Measurements from ENCODE around the gene FBXL22. TPM values are rescaled to one million over a fixed set of nuclear protein-coding genes. Genes with fewer than 3 reads are reported as not detected.

The FBXL22 gene
- total RNA-seq, 1 donor from 2014 or later, result 0.34 TPM

DNA sequence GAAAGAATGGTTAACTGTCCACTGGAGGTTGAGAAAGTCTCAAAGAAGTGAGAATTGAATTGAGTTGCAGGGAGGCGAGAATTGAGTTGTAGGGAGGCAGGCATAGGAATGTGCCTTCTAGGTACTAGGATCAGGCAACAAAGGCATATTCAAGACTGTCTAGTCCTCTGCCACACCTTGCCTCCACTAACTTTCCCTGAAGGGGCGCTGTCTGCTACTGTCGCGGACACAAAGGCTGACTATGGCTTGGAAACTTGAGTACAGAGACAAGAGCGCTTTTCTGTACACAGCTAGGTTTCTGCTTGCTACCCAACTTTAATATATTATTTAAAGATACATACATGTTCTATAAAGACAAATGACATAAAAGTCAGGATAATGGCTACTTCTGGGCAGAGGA is 10.4 kb upstream of the FBXL22 start:
- Histone ChIP-seq H2AFZ (ENCODE audit: low read depth, low read length) (no peak overlapping the region), H3K9ac (ENCODE audit: low read length) (no peak overlapping the region), H3K4me1 (ENCODE audit: insufficient read depth, low read length) (peaks cover 12% of the 10 kb centered on the region), H3K4me2 (ENCODE audit: low read length) (no peak overlapping the region), H3K79me2 (ENCODE audit: insufficient read depth, low read length) (no peaks in the 10 kb centered on the region), H3K36me3 (ENCODE audit: insufficient read depth, low read length) (peaks cover 28% of the 10 kb centered on the region), H4K20me1 (ENCODE audit: insufficient read depth, low read length) (peaks cover 4% of the 10 kb centered on the region), H3K27me3 (ENCODE audit: insufficient read depth, low read length) (no peaks in the 10 kb centered on the region), H3K4me3 (ENCODE audit: insufficient read depth, low read depth, low read length) (no peak overlapping the region), H3K27ac (ENCODE audit: low read depth, low read length) (no peak overlapping the region), H3K9me3 (ENCODE audit: insufficient read depth, low read depth, low read length) (no peaks in the 10 kb centered on the region)
- Mint-ChIP-seq H3K4me3 (ENCODE audit: unreplicated experiment) (no peak overlapping the region), H3K36me3 (ENCODE audit: low read depth, unreplicated experiment) (peaks cover 20% of the 10 kb centered on the region), H3K9me3 (ENCODE audit: unreplicated experiment) (no peaks in the 10 kb centered on the region), H3K27ac (ENCODE audit: unreplicated experiment) (no peak overlapping the region), H3K27me3 (ENCODE audit: low read depth, unreplicated experiment) (no peaks in the 10 kb centered on the region), H3K4me1 (ENCODE audit: low read depth, unreplicated experiment) (peaks cover 20% of the 10 kb centered on the region)
- DNase-seq (ENCODE audit: low read depth) (no peak), FAIRE-seq (no peak)
- TF ChIP-seq EZH2 (IDR thresholded peaks at IDR 0.05; ENCODE audit: insufficient read depth, low read length), result no peak
- TF ChIP-seq, protein P1, sequence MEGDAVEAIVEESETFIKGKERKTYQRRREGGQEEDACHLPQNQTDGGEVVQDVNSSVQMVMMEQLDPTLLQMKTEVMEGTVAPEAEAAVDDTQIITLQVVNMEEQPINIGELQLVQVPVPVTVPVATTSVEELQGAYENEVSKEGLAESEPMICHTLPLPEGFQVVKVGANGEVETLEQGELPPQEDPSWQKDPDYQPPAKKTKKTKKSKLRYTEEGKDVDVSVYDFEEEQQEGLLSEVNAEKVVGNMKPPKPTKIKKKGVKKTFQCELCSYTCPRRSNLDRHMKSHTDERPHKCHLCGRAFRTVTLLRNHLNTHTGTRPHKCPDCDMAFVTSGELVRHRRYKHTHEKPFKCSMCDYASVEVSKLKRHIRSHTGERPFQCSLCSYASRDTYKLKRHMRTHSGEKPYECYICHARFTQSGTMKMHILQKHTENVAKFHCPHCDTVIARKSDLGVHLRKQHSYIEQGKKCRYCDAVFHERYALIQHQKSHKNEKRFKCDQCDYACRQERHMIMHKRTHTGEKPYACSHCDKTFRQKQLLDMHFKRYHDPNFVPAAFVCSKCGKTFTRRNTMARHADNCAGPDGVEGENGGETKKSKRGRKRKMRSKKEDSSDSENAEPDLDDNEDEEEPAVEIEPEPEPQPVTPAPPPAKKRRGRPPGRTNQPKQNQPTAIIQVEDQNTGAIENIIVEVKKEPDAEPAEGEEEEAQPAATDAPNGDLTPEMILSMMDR (IDR thresholded peaks at IDR 0.05; ENCODE audit: insufficient read depth, low read depth, low read length), result no peak

DNA sequence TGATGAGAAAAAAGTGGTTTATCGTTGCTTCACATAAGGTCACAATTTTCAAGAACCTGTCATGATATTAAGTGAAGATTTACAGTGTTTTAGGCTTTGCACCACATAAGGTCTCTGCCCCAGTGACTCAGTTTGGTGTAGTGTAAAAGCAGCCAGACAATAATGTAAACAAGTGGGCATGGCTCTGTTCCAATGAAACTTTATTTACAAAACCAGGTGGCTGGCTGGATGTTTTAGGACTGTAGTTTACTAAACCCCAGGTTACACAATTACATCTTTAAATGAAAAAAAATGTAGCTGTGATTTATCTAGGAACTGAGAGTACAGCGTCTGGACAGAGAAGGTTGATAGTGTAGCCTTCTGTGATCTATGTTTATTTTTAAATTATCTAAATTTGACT is 9.7 kb upstream of the FBXL22 start:
- TF ChIP-seq, protein P1 (IDR thresholded peaks at IDR 0.05; ENCODE audit: insufficient read depth, low read depth, low read length), result no peak
- TF ChIP-seq EZH2 (IDR thresholded peaks at IDR 0.05; ENCODE audit: insufficient read depth, low read length), result no peak
- Histone ChIP-seq H4K20me1 (ENCODE audit: insufficient read depth, low read length) (peaks cover 4% of the 10 kb centered on the region), H3K27me3 (ENCODE audit: insufficient read depth, low read length) (no peaks in the 10 kb centered on the region), H3K79me2 (ENCODE audit: insufficient read depth, low read length) (no peaks in the 10 kb centered on the region), H3K4me1 (ENCODE audit: insufficient read depth, low read length) (peaks cover 12% of the 10 kb centered on the region), H3K4me2 (ENCODE audit: low read length) (no peak overlapping the region), H3K4me3 (ENCODE audit: insufficient read depth, low read depth, low read length) (no peak overlapping the region), H3K9ac (ENCODE audit: low read length) (no peak overlapping the region), H3K27ac (ENCODE audit: low read depth, low read length) (no peak overlapping the region), H3K36me3 (ENCODE audit: insufficient read depth, low read length) (peaks cover 28% of the 10 kb centered on the region), H3K9me3 (ENCODE audit: insufficient read depth, low read depth, low read length) (no peaks in the 10 kb centered on the region), H2AFZ (ENCODE audit: low read depth, low read length) (no peak overlapping the region)
- Mint-ChIP-seq H3K27me3 (ENCODE audit: low read depth, unreplicated experiment) (no peaks in the 10 kb centered on the region), H3K4me3 (ENCODE audit: unreplicated experiment) (no peak overlapping the region), H3K27ac (ENCODE audit: unreplicated experiment) (no peak overlapping the region), H3K4me1 (ENCODE audit: low read depth, unreplicated experiment) (peaks cover 17% of the 10 kb centered on the region), H3K9me3 (ENCODE audit: unreplicated experiment) (no peaks in the 10 kb centered on the region), H3K36me3 (ENCODE audit: low read depth, unreplicated experiment) (peaks cover 18% of the 10 kb centered on the region)
- FAIRE-seq, result no peak
- DNase-seq (ENCODE audit: low read depth), result peak; percentile 37

DNA sequence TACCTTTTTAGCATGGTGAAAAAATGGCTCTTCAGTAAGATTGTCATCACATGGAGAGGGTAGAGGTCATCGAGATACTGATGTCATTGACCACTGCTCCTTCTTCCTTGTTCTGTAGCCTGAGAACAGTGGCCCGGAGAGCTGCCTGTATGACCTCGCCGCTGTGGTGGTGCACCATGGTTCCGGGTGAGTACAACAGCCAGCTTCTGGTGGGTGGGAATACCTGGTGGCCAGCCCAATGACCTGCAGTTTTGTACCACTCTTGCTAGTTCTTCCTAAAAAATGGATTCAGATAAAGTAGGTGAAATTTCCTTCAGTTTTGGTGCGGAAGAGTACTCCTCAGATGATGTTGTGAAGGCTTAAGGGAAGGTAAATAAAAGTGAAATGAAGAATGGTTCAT is 8.4 kb upstream of the FBXL22 start:
- Histone ChIP-seq H2AFZ (ENCODE audit: low read depth, low read length) (no peak overlapping the region), H3K9ac (ENCODE audit: low read length) (no peak overlapping the region), H3K79me2 (ENCODE audit: insufficient read depth, low read length) (no peaks in the 10 kb centered on the region), H3K4me2 (ENCODE audit: low read length) (no peak overlapping the region), H3K4me1 (ENCODE audit: insufficient read depth, low read length) (peaks cover 3% of the 10 kb centered on the region), H3K27ac (ENCODE audit: low read depth, low read length) (no peak overlapping the region), H3K36me3 (ENCODE audit: insufficient read depth, low read length) (peaks cover 31% of the 10 kb centered on the region), H3K4me3 (ENCODE audit: insufficient read depth, low read depth, low read length) (no peak overlapping the region), H4K20me1 (ENCODE audit: insufficient read depth, low read length) (peaks cover 4% of the 10 kb centered on the region), H3K27me3 (ENCODE audit: insufficient read depth, low read length) (no peaks in the 10 kb centered on the region), H3K9me3 (ENCODE audit: insufficient read depth, low read depth, low read length) (no peaks in the 10 kb centered on the region)
- no peak for TF ChIP-seq EZH2 (IDR thresholded peaks at IDR 0.05; ENCODE audit: insufficient read depth, low read length)
- TF ChIP-seq, protein P1 (IDR thresholded peaks at IDR 0.05; ENCODE audit: insufficient read depth, low read depth, low read length), result no peak
- Mint-ChIP-seq H3K4me3 (ENCODE audit: unreplicated experiment) (no peak overlapping the region), H3K4me1 (ENCODE audit: low read depth, unreplicated experiment) (peaks cover 7% of the 10 kb centered on the region), H3K27ac (ENCODE audit: unreplicated experiment) (no peak overlapping the region), H3K36me3 (ENCODE audit: low read depth, unreplicated experiment) (peaks cover 22% of the 10 kb centered on the region), H3K9me3 (ENCODE audit: unreplicated experiment) (no peaks in the 10 kb centered on the region), H3K27me3 (ENCODE audit: low read depth, unreplicated experiment) (no peaks in the 10 kb centered on the region)
- DNase-seq (ENCODE audit: low read depth) (no peak), FAIRE-seq (no peak)

All from astrocyte (in vitro differentiated cells and primary cell).